Neural progenitor cell (in vitro differentiated cells): ENCODE measurements around the gene JAG2. TPM values are rescaled to one million over a fixed set of nuclear protein-coding genes. Genes with fewer than 3 reads are reported as not detected.

Experiments used
- DNase-seq: peaks from one replicate; pipeline ENCODE4 v3.0.0-alpha.2; 2016; ENCODE audit warnings: low spot score
- H2AFZ ChIP-seq: fragments of 200-600 bp; sonication (generic); replicated peaks from 2 replicates; pipeline ENCODE4 v1.6.1; 2016; ENCODE audit warnings: antibody characterized with exemption
- H3F3A ChIP-seq: fragments of 200-600 bp; sonication (generic); 2 replicates; pipeline ENCODE4 v1.6.1; 2016; ENCODE audit warnings: antibody characterized with exemption, low read depth
- H3K27ac ChIP-seq: fragments of 200-600 bp; sonication (generic); 2 replicates; pipeline ENCODE4 v1.5.1; 2016; ENCODE audit warnings: mild to moderate bottlenecking
- H3K27me3 ChIP-seq: fragments of 200-600 bp; sonication (generic); 2 replicates; pipeline ENCODE4 v1.6.1; 2016; ENCODE audit warnings: mild to moderate bottlenecking, moderate library complexity
- H3K36me3 ChIP-seq: fragments of 200-600 bp; sonication (generic); 2 replicates; pipeline ENCODE4 v1.5.1; 2016
- H3K4me1 ChIP-seq: fragments of 200-600 bp; sonication (generic); 2 replicates; pipeline ENCODE4 v1.6.1; 2016; ENCODE audit warnings: mixed run types
- H3K4me2 ChIP-seq: fragments of 200-600 bp; sonication (generic); 2 replicates; pipeline ENCODE4 v1.6.1; 2016
- H3K4me3 ChIP-seq: fragments of 200-600 bp; sonication (generic); 2 replicates; pipeline ENCODE4 v1.5.1; 2016
- H3K79me2 ChIP-seq: fragments of 200-600 bp; sonication (generic); 2 replicates; pipeline ENCODE4 v1.6.1; 2016; ENCODE audit warnings: low read depth
- H3K9ac ChIP-seq: fragments of 200-600 bp; sonication (generic); 2 replicates; pipeline ENCODE4 v1.6.1; 2016
- H3K9me3 ChIP-seq: fragments of 200-600 bp; sonication (generic); 2 replicates; pipeline ENCODE4 v1.5.1; 2016; ENCODE audit warnings: low read depth
- H4K20me1 ChIP-seq: fragments of 200-600 bp; sonication (generic); 2 replicates; pipeline ENCODE4 v1.6.1; 2016; ENCODE audit warnings: low read depth
- H3K27ac Mint-ChIP-seq: 3 replicates; pipeline ENCODE4 v1.8.0; 2021; ENCODE audit warnings: mixed read lengths
- H3K27me3 Mint-ChIP-seq: 2 replicates; pipeline ENCODE4 v1.8.0; 2022; ENCODE audit warnings: low read depth, mild to moderate bottlenecking, inconsistent platforms, moderate library complexity, mixed read lengths; ENCODE audit not compliant: insufficient read depth
- H3K36me3 Mint-ChIP-seq: 3 replicates; pipeline ENCODE4 v1.8.0; 2021; ENCODE audit warnings: mixed read lengths
- H3K4me1 Mint-ChIP-seq: 3 replicates; pipeline ENCODE4 v1.8.0; 2021; ENCODE audit warnings: mixed read lengths
- H3K4me3 Mint-ChIP-seq: 3 replicates; pipeline ENCODE4 v1.8.0; 2021; ENCODE audit warnings: mild to moderate bottlenecking, moderate library complexity, mixed read lengths
- H3K9me3 Mint-ChIP-seq: 3 replicates; pipeline ENCODE4 v1.8.0; 2020; ENCODE audit warnings: mixed read lengths
- EZH2 ChIP-seq: fragments of 200-600 bp; sonication (generic); IDR thresholded peaks from 2 replicates; pipeline ENCODE4 v1.6.1; 2017; ENCODE audit warnings: antibody characterized with exemption, mild to moderate bottlenecking, moderate library complexity
- EZH2phosphoT487 ChIP-seq: fragments of 200-600 bp; sonication (generic); IDR thresholded peaks from 2 replicates; pipeline ENCODE4 v1.6.1; 2017; ENCODE audit warnings: antibody characterized with exemption
- total RNA-seq: library from RNA; depleted of rRNA; stranded (reverse); fragments of >200 nt; gene quantifications from 2 replicates; pipeline ENCODE4 v1.2.3, GENCODE V29; 2015; ENCODE audit warnings: low replicate concordance
- TF ChIP-seq, protein P1 (sequence below): fragments of 200-600 bp; sonication (generic); IDR thresholded peaks from 2 replicates; pipeline ENCODE4 v1.5.1; 2017; ENCODE audit warnings: antibody characterized with exemption, mild to moderate bottlenecking

Gene JAG2
- total RNA-seq, 1 donor from 2014 or later = 2.1 TPM

DNA sequence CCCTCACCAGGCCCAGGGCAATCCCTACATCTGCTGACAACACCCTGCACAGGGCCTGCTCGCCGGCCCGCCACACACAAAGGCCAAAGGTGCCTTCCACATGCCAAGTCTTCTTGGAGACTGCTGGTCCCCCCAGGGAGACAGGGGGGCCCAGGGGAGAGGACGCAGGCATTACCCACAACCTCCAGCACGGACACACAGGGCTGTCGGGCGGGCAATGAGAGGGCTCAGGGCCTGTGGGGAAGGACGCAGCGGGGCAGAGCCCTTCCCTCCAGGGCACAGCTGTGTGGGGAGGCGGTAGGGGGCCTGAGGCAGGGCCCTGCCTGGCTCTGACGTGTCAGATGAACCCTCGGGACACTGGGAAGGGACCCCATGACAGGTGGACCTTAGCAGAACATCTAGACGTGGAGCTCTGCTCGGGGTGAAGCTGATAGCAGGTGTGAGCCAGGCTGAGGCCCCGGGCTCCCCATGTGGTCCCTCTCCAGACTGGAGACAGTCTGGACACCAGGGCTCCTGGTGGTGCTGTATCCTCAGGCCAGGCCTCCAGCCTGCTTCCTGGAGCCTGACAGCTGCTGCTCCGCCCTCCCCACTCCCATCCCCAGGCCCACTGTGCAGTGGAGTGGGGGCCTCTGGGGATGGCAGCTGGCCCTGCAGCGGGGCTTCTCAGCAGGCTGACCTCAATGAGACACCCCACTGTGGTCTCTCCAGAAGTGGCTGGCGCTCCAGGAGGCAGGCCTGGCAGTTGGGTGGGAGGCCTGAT is 44.1 kb upstream of the JAG2 start:
- DNase-seq = no peak
- Histone ChIP-seq H3K4me1 (no peaks in the 10 kb centered on the region), H2AFZ (no peak overlapping the region), H3F3A (no peaks in the 10 kb centered on the region), H3K36me3 (no peaks in the 10 kb centered on the region), H3K4me2 (no peak overlapping the region), H3K79me2 (no peaks in the 10 kb centered on the region), H3K4me3 (no peak overlapping the region), H4K20me1 (no peaks in the 10 kb centered on the region), H3K27ac (no peak overlapping the region), H3K27me3 (no peaks in the 10 kb centered on the region), H3K9ac (no peak overlapping the region), H3K9me3 (no peaks in the 10 kb centered on the region)
- no peak for TF ChIP-seq EZH2phosphoT487
- TF ChIP-seq EZH2 = no peak
- TF ChIP-seq, protein P1, sequence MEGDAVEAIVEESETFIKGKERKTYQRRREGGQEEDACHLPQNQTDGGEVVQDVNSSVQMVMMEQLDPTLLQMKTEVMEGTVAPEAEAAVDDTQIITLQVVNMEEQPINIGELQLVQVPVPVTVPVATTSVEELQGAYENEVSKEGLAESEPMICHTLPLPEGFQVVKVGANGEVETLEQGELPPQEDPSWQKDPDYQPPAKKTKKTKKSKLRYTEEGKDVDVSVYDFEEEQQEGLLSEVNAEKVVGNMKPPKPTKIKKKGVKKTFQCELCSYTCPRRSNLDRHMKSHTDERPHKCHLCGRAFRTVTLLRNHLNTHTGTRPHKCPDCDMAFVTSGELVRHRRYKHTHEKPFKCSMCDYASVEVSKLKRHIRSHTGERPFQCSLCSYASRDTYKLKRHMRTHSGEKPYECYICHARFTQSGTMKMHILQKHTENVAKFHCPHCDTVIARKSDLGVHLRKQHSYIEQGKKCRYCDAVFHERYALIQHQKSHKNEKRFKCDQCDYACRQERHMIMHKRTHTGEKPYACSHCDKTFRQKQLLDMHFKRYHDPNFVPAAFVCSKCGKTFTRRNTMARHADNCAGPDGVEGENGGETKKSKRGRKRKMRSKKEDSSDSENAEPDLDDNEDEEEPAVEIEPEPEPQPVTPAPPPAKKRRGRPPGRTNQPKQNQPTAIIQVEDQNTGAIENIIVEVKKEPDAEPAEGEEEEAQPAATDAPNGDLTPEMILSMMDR = no peak
- peaks cover 2% of the 10 kb centered on the region for H3K36me3 Mint-ChIP-seq
- H3K27ac Mint-ChIP-seq = no peak overlapping the region
- H3K27me3 Mint-ChIP-seq = peaks cover 6% of the 10 kb centered on the region
- H3K9me3 Mint-ChIP-seq = no peaks in the 10 kb centered on the region
- H3K4me1 Mint-ChIP-seq = peaks cover 5% of the 10 kb centered on the region
- no peak overlapping the region for H3K4me3 Mint-ChIP-seq

DNA sequence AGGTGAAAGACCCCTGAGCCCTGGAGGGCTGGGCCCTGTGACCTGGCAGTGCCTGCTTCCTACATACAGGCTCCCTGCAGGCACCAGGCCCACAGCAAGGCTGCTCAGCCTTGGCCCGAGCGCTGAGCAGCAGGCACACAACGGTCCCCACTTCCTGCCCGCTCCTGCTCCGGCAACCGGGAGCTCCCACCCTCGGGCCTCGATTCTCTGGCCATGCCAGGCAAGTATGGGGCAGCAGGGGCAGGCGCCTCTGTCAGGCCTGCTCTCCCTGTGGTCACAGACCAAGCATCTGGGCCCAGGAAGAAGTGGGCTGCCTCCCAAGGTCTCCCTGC is 43.1 kb upstream of the JAG2 start:
- no peak overlapping the region for H3K27ac Mint-ChIP-seq

GRCh38 chr14:105211086-105211757 is 42.6 kb upstream of the JAG2 start:
- TF ChIP-seq EZH2 = no peak
- TF ChIP-seq EZH2phosphoT487 = no peak
- Histone ChIP-seq H3F3A (no peaks in the 10 kb centered on the region), H3K27me3 (no peaks in the 10 kb centered on the region), H3K9me3 (no peaks in the 10 kb centered on the region), H3K4me1 (no peaks in the 10 kb centered on the region), H3K9ac (no peak overlapping the region), H3K27ac (no peak overlapping the region), H2AFZ (no peak overlapping the region), H3K4me2 (no peak overlapping the region), H3K36me3 (no peaks in the 10 kb centered on the region), H3K4me3 (no peak overlapping the region), H4K20me1 (peaks cover 7% of the 10 kb centered on the region), H3K79me2 (no peaks in the 10 kb centered on the region)
- Mint-ChIP-seq H3K27me3 (peaks cover 3% of the 10 kb centered on the region), H3K36me3 (peaks cover 2% of the 10 kb centered on the region), H3K9me3 (no peaks in the 10 kb centered on the region), H3K27ac (no peak overlapping the region), H3K4me1 (peaks cover 5% of the 10 kb centered on the region), H3K4me3 (no peak overlapping the region)
- DNase-seq = no peak

More for the DNA sequence above, 43.1 kb upstream of the JAG2 start:
- Histone ChIP-seq H4K20me1 (peaks cover 7% of the 10 kb centered on the region), H3K4me3 (no peak overlapping the region), H3K4me1 (no peaks in the 10 kb centered on the region), H3K36me3 (no peaks in the 10 kb centered on the region), H3K27me3 (no peaks in the 10 kb centered on the region), H3K9me3 (no peaks in the 10 kb centered on the region), H3F3A (no peaks in the 10 kb centered on the region), H3K4me2 (no peak overlapping the region), H3K9ac (no peak overlapping the region), H3K79me2 (no peaks in the 10 kb centered on the region), H2AFZ (no peak overlapping the region), H3K27ac (no peak overlapping the region)
- TF ChIP-seq EZH2 (no peak), EZH2phosphoT487 (no peak)
- TF ChIP-seq, protein P1 = no peak
- no peaks in the 10 kb centered on the region for H3K9me3 Mint-ChIP-seq
- DNase-seq = no peak
- no peak overlapping the region for H3K4me3 Mint-ChIP-seq
- H3K36me3 Mint-ChIP-seq = peaks cover 2% of the 10 kb centered on the region
- H3K27me3 Mint-ChIP-seq = peaks cover 6% of the 10 kb centered on the region
- H3K4me1 Mint-ChIP-seq = peaks cover 5% of the 10 kb centered on the region
